A549 (cell line): ENCODE measurements around the gene TCF3. TPM values are rescaled to one million over a fixed set of nuclear protein-coding genes. Genes with fewer than 3 reads are reported as not detected.

Experiments used
- ATAC-seq, 2 experiments: fragments of 200-7000 bp in 1 of 2; fragments of >200 bp in 1 of 2; cut with Nextera tagmentation in 1 of 2; cut with Tn5 transposase in 1 of 2; 3 replicates each; pipeline versions ENCODE4 v1.8.0 to v1.9.1; 2018 to 2020; ENCODE audit warnings: mild to moderate bottlenecking in 1 of 2, moderate library complexity in 1 of 2
- CTCF ChIA-PET: fragments of 300-600 bp; sonication (Branson Sonifier 250); formaldehyde crosslinking; extraction: SDS; loops from one replicate; lab custom pipeline; 2021; ENCODE audit warnings: antibody characterized with exemption, inconsistent platforms; lab: Yijun Ruan, JAX
- POLR2A ChIA-PET: fragments of 350-600 bp; formaldehyde crosslinking; extraction: SDS; loops from one replicate; lab custom pipeline; 2021; ENCODE audit warnings: antibody characterized with exemption, inconsistent platforms; lab: Yijun Ruan, JAX
- DNase-seq, 2 experiments: peaks; one replicate each; pipeline versions ENCODE4 v3.0.0 to v3.0.0-alpha.2; 2011 to 2016; ENCODE audit warnings: low read depth in 1 of 2, low spot score in 1 of 2
- FAIRE-seq: peaks from 2 replicates; lab custom pipeline; 2011; peaks lifted over from hg19 to GRCh38; lab: Jason Lieb, UNC
- H3K27ac ChIP-seq, 2 experiments: fragments of >200 bp; sonication (Bioruptor Twin); formaldehyde crosslinking; 3 replicates each; pipeline ENCODE4 v1.5.1; 2016 to 2017
- H3K4me1 ChIP-seq: fragments of >200 bp; sonication (Bioruptor Twin); formaldehyde crosslinking; 3 replicates; pipeline ENCODE4 v1.6.1; 2016
- H3K4me2 ChIP-seq: fragments of >200 bp; sonication (Bioruptor Twin); formaldehyde crosslinking; 3 replicates; pipeline ENCODE4 v1.6.1; 2016
- H3K4me3 ChIP-seq: fragments of >200 bp; sonication (Bioruptor Twin); formaldehyde crosslinking; 3 replicates; pipeline ENCODE4 v1.5.1; 2016
- H3K9me3 ChIP-seq: fragments of >200 bp; sonication (Bioruptor Twin); formaldehyde crosslinking; 3 replicates; pipeline ENCODE4 v1.6.1; 2016
- ATOH8 ChIP-seq: fragments of 250-450 bp; sonication (Bioruptor Pico); IDR thresholded peaks from 2 replicates; pipeline ENCODE4 v1.5.0; 2020; ENCODE audit warnings: low read depth, mild to moderate bottlenecking, moderate library complexity
- BHLHE40 ChIP-seq: IDR thresholded peaks from 2 replicates; pipeline ENCODE4 v1.6.1; 2012; ENCODE audit warnings: low read depth, low read length, inconsistent platforms
- CEBPB ChIP-seq, 2 experiments: fragments of >200 bp in 1 of 2; sonication (Bioruptor Twin) in 1 of 2; formaldehyde crosslinking in 1 of 2; IDR thresholded peaks; 2 replicates each; pipeline ENCODE4 v1.6.1; 2012 to 2016
- CTCF ChIP-seq: fragments of >200 bp; sonication (Bioruptor Twin); formaldehyde crosslinking; IDR thresholded peaks from 3 replicates; pipeline ENCODE4 v1.5.1; 2016
- ESRRA ChIP-seq: fragments of 150-350 bp; IDR thresholded peaks from 2 replicates; pipeline ENCODE4 v1.6.1; 2014; ENCODE audit warnings: mild to moderate bottlenecking, low read length, borderline replicate concordance
- FOSL2 ChIP-seq, 2 experiments: fragments of 450-650 bp in 1 of 2; fragments of >200 bp in 1 of 2; sonication (Bioruptor Twin) in 1 of 2; formaldehyde crosslinking; IDR thresholded peaks; 2 replicates each; pipeline versions ENCODE4 v1.5.0 to v1.6.1; 2016 to 2020; ENCODE audit warnings: mild to moderate bottlenecking in 1 of 2, moderate library complexity in 1 of 2
- FOXS1 ChIP-seq: fragments of 250-450 bp; sonication (Bioruptor Pico); IDR thresholded peaks from 2 replicates; pipeline ENCODE4 v1.5.0; 2020; ENCODE audit warnings: mild to moderate bottlenecking, moderate library complexity
- HMGXB4 ChIP-seq: fragments of 250-450 bp; sonication (Bioruptor Pico); IDR thresholded peaks from 2 replicates; pipeline ENCODE4 v1.5.0; 2021; ENCODE audit warnings: mild to moderate bottlenecking, moderate library complexity, borderline replicate concordance
- JUNB ChIP-seq: fragments of >200 bp; sonication (Bioruptor Twin); formaldehyde crosslinking; IDR thresholded peaks from 2 replicates; pipeline ENCODE4 v1.6.1; 2016
- KDM5A ChIP-seq: fragments of 200-600 bp; sonication (generic); IDR thresholded peaks from 2 replicates; pipeline ENCODE4 v1.6.1; 2016; ENCODE audit warnings: antibody characterized with exemption, mild to moderate bottlenecking
- NFE2L2 ChIP-seq: fragments of 150-350 bp; conservative IDR thresholded peaks from 2 replicates; pipeline ENCODE4 v1.6.1; 2014; ENCODE audit warnings: low read length
- NR3C1 ChIP-seq: fragments of >200 bp; sonication (Bioruptor Twin); formaldehyde crosslinking; IDR thresholded peaks from 3 replicates; pipeline ENCODE4 v1.6.1; 2017
- POLR2A ChIP-seq: IDR thresholded peaks from 2 replicates; pipeline ENCODE4 v1.6.1; 2012; ENCODE audit warnings: mild to moderate bottlenecking, low read length
- RAD21 ChIP-seq, 2 experiments: fragments of >200 bp in 1 of 2; sonication (Bioruptor Twin) in 1 of 2; formaldehyde crosslinking in 1 of 2; IDR thresholded peaks in 1 of 2; conservative IDR thresholded peaks in 1 of 2; 2 replicates in 1 of 2; 3 replicates in 1 of 2; pipeline ENCODE4 v1.6.1; 2012 to 2018; ENCODE audit warnings: inconsistent platforms in 1 of 2
- RARB ChIP-seq: fragments of 250-450 bp; sonication (Bioruptor Pico); IDR thresholded peaks from 2 replicates; pipeline ENCODE4 v1.8.0; 2021; ENCODE audit warnings: mild to moderate bottlenecking, moderate library complexity
- SMC3 ChIP-seq: fragments of >200 bp; sonication (Bioruptor Twin); formaldehyde crosslinking; IDR thresholded peaks from 3 replicates; pipeline ENCODE4 v1.6.1; 2018; ENCODE audit warnings: inconsistent platforms
- TFCP2L1 ChIP-seq: fragments of 250-450 bp; sonication (Bioruptor Pico); IDR thresholded peaks from 2 replicates; pipeline ENCODE4 v1.5.0; 2021; ENCODE audit warnings: mild to moderate bottlenecking
- ZFP36 ChIP-seq: fragments of 450-650 bp; IDR thresholded peaks from 2 replicates; pipeline ENCODE4 v1.6.1; 2014; ENCODE audit warnings: borderline replicate concordance; ENCODE audit not compliant: partially characterized antibody
- ZSCAN20 ChIP-seq: fragments of 250-450 bp; sonication (Bioruptor Pico); IDR thresholded peaks from 2 replicates; pipeline ENCODE4 v1.8.0; 2022; ENCODE audit warnings: mild to moderate bottlenecking, moderate library complexity
- WGBS: methylation state at CpG from one replicate; pipeline ENCODE4 v1.1.6; 2017; ENCODE audit errors: missing lambda C conversion rate; 5-methylcytosine and 5-hydroxymethylcytosine counted together
- polyA plus RNA-seq, 4 experiments: library from polyadenylated mRNA; depleted of rRNA in 3 of 4; stranded (reverse); fragments of >200 nt; fragmentation: RNase III in 1 of 4; extraction: RNeasy Plus Mini Kit Qiagen cat#74134 plus additional on column Dnase treatment in 1 of 4; gene quantifications; 2 replicates in 3 of 4; 3 replicates in 1 of 4; pipeline ENCODE4 v1.2.3, GENCODE V29; 2011 to 2017
- TF ChIP-seq, protein P1 (sequence below): IDR thresholded peaks from 2 replicates; pipeline ENCODE4 v1.6.1; 2012
- TF ChIP-seq, protein P2 (sequence below): fragments of >200 bp; sonication (Bioruptor Twin); formaldehyde crosslinking; IDR thresholded peaks from 2 replicates; pipeline ENCODE4 v1.6.1; 2016
- TF ChIP-seq, protein P3 (sequence below): IDR thresholded peaks from 2 replicates; pipeline ENCODE4 v1.6.1; 2012; ENCODE audit warnings: low read depth, borderline replicate concordance

The TCF3 gene
- polyA plus RNA-seq, 2 of the 4 experiments (the other 2 are of a cell fraction) = 25.6 to 52.6 TPM

- ATAC-seq (no peak), DNase-seq (no peak), FAIRE-seq (no peak)
- H3K9me3 ChIP-seq = no peaks in the 10 kb centered on the region
- H3K4me2 ChIP-seq = no peak overlapping the region
- ChIA-PET POLR2A (no interaction called here), CTCF (interaction anchor here (1.0 to 1.7 kb wide), 4 partner anchors 53 to 219 kb away, joined by 3 to 6 read pairs (median 5); no protein-coding TSS in a partner anchor)
- WGBS = 94% methylated on average over 15 of the region's 18 CpGs
- no peak overlapping the region for H3K27ac ChIP-seq
- H3K4me1 ChIP-seq = no peaks in the 10 kb centered on the region
- H3K4me3 ChIP-seq = no peak overlapping the region
- TF ChIP-seq ZFP36 = no peak
- TF ChIP-seq, protein P1, sequence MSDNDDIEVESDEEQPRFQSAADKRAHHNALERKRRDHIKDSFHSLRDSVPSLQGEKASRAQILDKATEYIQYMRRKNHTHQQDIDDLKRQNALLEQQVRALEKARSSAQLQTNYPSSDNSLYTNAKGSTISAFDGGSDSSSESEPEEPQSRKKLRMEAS = no peak
- TF ChIP-seq POLR2A = no peak
- TF ChIP-seq, protein P2, sequence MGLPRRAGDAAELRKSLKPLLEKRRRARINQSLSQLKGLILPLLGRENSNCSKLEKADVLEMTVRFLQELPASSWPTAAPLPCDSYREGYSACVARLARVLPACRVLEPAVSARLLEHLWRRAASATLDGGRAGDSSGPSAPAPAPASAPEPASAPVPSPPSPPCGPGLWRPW = no peak
These were observed 32.7 kb downstream of the TCF3 start for GRCh38 chr19:1619703-1620102.

GRCh38 chr19:1619094-1619439, 33.3 kb downstream of the TCF3 start:
- Histone ChIP-seq H3K27ac (no peak overlapping the region), H3K4me3 (no peak overlapping the region), H3K9me3 (no peaks in the 10 kb centered on the region), H3K4me1 (no peaks in the 10 kb centered on the region), H3K4me2 (no peak overlapping the region)
- ATAC-seq (no peak), FAIRE-seq (no peak), DNase-seq (no peak)
- POLR2A ChIA-PET = no interaction called here
- no peak for TF ChIP-seq CTCF
- no peak for TF ChIP-seq RARB (CRISPR knock-in tag)
- TF ChIP-seq JUNB = no peak
- no peak for TF ChIP-seq SMC3
- no peak for TF ChIP-seq ESRRA
- TF ChIP-seq BHLHE40 = no peak
- no peak for TF ChIP-seq NFE2L2
- CTCF ChIA-PET = interaction anchor here (0.8 to 1.7 kb wide), 5 partner anchors 11 to 219 kb away, joined by 3 to 6 read pairs (median 4); no protein-coding TSS in a partner anchor
- WGBS = 90% methylated on average over 8 of the region's 26 CpGs

DNA sequence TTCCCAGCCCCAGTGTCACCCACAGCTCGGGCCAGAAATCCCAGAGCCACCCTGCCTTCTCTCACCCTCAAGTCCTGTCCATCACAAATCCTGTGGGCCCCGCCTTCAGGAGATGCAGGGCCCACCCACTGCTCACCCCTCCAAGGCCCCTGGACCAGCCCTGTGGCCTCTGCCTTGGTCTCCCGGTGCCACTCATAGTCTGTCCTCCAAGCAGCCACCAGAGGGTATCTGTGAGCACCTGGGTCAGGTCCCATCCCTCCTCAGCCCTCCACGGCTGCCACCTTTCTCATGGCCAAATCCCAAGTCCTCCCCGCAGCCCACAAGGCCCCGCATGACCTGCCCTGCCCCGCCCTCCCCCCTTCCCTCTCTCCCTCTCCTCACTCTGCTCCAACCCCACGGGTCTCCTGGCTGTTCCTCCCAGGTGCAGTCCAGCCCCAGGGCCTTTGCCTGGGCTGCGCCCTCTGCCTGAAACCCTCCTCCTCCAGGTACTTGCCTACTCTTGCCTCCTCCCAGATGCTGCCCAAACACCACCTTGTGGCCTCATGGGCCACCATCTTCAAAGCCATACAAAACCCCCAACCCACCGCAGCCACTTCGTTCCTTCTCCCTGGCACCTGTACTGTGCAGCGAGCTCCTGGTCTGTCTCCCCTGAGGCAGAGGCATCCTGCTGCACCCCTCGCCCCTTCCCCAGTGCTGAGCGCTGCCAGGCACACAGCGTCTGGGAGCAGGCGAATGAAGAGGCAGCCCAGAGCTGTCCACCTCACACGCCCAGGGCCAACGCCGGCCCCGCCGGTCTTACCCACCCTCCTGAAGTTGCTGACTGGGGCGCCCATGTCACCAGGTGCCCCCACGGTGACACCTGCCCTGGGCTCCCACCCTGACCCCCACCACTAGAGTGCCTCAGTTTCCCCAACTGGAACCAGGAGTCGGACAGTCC, 34.0 kb downstream of the TCF3 start:
- H3K27ac ChIP-seq = no peak overlapping the region
- TF ChIP-seq CTCF = peak; percentile 33; the same call in 1 of the 3 replicates
- peak; percentile 14 to 26; a peak in 2 of 5 replicates for TF ChIP-seq RAD21 (conservative IDR thresholded peaks at IDR 0.05 in 1 of 2, IDR thresholded peaks at IDR 0.05 in 1 of 2)
- no peak for TF ChIP-seq RARB (CRISPR knock-in tag)
- TF ChIP-seq FOSL2 (IDR thresholded peaks at IDR 0.05) = no peak
- TF ChIP-seq FOSL2 (CRISPR knock-in tag; IDR thresholded peaks at IDR 0.05) = no peak
- TF ChIP-seq HMGXB4 (CRISPR knock-in tag) = no peak
- TF ChIP-seq TFCP2L1 (CRISPR knock-in tag) = no peak
- no peak for TF ChIP-seq NR3C1
- no peak for TF ChIP-seq FOXS1 (CRISPR knock-in tag)
- TF ChIP-seq KDM5A = no peak
- no peak for TF ChIP-seq ESRRA
- no peak for TF ChIP-seq ZSCAN20 (CRISPR knock-in tag)
- TF ChIP-seq CEBPB (IDR thresholded peaks at IDR 0.05) = no peak
- TF ChIP-seq ATOH8 (CRISPR knock-in tag) = no peak
- TF ChIP-seq, protein P3, sequence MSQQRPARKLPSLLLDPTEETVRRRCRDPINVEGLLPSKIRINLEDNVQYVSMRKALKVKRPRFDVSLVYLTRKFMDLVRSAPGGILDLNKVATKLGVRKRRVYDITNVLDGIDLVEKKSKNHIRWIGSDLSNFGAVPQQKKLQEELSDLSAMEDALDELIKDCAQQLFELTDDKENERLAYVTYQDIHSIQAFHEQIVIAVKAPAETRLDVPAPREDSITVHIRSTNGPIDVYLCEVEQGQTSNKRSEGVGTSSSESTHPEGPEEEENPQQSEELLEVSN = no peak
- TF ChIP-seq SMC3 = peak; percentile 52
- peak; percentile 87 to 93 for ATAC-seq
- no peak overlapping the region for H3K4me2 ChIP-seq
- CTCF ChIA-PET = interaction anchor here (0.7 to 1.7 kb wide), 7 partner anchors 10 to 220 kb away, joined by 3 to 6 read pairs (median 4); no protein-coding TSS in a partner anchor
- H3K9me3 ChIP-seq = no peaks in the 10 kb centered on the region
- POLR2A ChIA-PET = no interaction called here
- H3K4me1 ChIP-seq = no peaks in the 10 kb centered on the region
- FAIRE-seq = no peak
- peak; percentile 62 to 72 for DNase-seq
- H3K4me3 ChIP-seq = no peak overlapping the region
- WGBS = 70% methylated on average over 11 of the region's 24 CpGs
